Thoracic aorta (tissue), 2 donors: Measurements from ENCODE around the gene UGT8. TPM values are rescaled to one million over a fixed set of nuclear protein-coding genes. Genes with fewer than 3 reads are reported as not detected.
"Not testable (repeated sequence)": the region's sequence is repeated elsewhere in the genome, so short reads cannot be mapped to it uniquely, and the experiment has no call there.

Source experiments
- ATAC-seq: fragments of 150-250 bp; one replicate; pipeline ENCODE4 v1.8.0; 2017; ENCODE audit warnings: low read depth; ENCODE audit not compliant: insufficient number of reproducible peaks, low FRiP score
- DNase-seq: peaks from one replicate; pipeline ENCODE4 v3.0.0-alpha.2; 2020; ENCODE audit warnings: low spot score
- H3K27ac ChIP-seq, 2 donors: fragments of 200-600 bp; sonication (generic); 1 replicate in 1 of 2; 2 replicates in 1 of 2; pipeline ENCODE4 v1.5.1; 2016; ENCODE audit warnings: mild to moderate bottlenecking in 2 of 2, moderate library complexity in 2 of 2
- H3K27me3 ChIP-seq: fragments of 200-600 bp; sonication (generic); replicated peaks from 2 replicates; pipeline ENCODE4 v1.6.0; 2016; ENCODE audit warnings: mild to moderate bottlenecking; ENCODE audit not compliant: insufficient read depth
- H3K36me3 ChIP-seq: fragments of 200-600 bp; sonication (generic); one replicate; pipeline ENCODE4 v1.5.1; 2016
- H3K4me1 ChIP-seq, 2 donors: fragments of 200-600 bp; sonication (generic); 1 replicate in 1 of 2; 2 replicates in 1 of 2; pipeline versions ENCODE4 v1.5.1 to v1.6.0; 2016; ENCODE audit warnings: low read depth in 2 of 2, mild to moderate bottlenecking in 1 of 2; ENCODE audit not compliant: control insufficient read depth in 1 of 2
- H3K4me3 ChIP-seq: fragments of 200-600 bp; sonication (generic); 2 replicates; pipeline ENCODE4 v1.5.1; 2016; ENCODE audit warnings: mild to moderate bottlenecking
- H3K9me3 ChIP-seq: fragments of 200-600 bp; sonication (generic); 2 replicates; pipeline ENCODE4 v1.5.1; 2016
- total RNA-seq, 2 donors: library from RNA; depleted of rRNA; stranded (reverse); fragments of >200 nt; gene quantifications; one replicate each; pipeline versions ENCODE4 v1.1.0 to v1.2.3, GENCODE V29; 2016
- TF ChIP-seq, protein P1 (sequence below): fragments of 200-600 bp; sonication (generic); IDR thresholded peaks from one replicate; pipeline ENCODE4 v1.5.1; 2019; ENCODE audit warnings: antibody characterized with exemption

The UGT8 gene
- total RNA-seq, 2 donors from 2014 or later, result 0.14 to 2.3 TPM

DNA sequence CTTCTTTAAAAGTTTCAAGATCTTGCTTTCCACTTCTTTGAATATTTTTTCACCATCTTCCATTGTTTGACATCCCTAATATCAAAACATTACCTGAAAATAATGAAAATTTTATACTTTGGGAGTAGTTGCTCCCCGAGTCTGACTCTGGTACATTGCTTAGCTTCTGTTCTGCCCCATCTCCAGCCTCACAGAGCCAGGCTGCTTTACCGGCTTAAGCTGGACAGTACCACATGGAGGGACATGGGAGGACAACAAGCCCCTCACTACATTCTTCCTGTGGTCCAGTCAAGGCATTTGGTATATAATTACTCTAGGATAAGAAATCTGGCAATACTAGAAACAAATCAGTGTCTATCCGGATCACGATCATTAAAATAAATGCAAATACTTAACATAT lies 60.2 kb downstream of the UGT8 start:
- H3K9me3 ChIP-seq, result no peaks in the 10 kb centered on the region
- no peaks in the 10 kb centered on the region for H3K27me3 ChIP-seq
- no peaks in the 10 kb centered on the region for H3K4me1 ChIP-seq
- no peaks in the 10 kb centered on the region for H3K36me3 ChIP-seq
- DNase-seq (no peak), ATAC-seq (no peak)
- no peak overlapping the region for H3K4me3 ChIP-seq
- no peak overlapping the region for H3K27ac ChIP-seq
- TF ChIP-seq, protein P1, sequence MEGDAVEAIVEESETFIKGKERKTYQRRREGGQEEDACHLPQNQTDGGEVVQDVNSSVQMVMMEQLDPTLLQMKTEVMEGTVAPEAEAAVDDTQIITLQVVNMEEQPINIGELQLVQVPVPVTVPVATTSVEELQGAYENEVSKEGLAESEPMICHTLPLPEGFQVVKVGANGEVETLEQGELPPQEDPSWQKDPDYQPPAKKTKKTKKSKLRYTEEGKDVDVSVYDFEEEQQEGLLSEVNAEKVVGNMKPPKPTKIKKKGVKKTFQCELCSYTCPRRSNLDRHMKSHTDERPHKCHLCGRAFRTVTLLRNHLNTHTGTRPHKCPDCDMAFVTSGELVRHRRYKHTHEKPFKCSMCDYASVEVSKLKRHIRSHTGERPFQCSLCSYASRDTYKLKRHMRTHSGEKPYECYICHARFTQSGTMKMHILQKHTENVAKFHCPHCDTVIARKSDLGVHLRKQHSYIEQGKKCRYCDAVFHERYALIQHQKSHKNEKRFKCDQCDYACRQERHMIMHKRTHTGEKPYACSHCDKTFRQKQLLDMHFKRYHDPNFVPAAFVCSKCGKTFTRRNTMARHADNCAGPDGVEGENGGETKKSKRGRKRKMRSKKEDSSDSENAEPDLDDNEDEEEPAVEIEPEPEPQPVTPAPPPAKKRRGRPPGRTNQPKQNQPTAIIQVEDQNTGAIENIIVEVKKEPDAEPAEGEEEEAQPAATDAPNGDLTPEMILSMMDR, result no peak

DNA sequence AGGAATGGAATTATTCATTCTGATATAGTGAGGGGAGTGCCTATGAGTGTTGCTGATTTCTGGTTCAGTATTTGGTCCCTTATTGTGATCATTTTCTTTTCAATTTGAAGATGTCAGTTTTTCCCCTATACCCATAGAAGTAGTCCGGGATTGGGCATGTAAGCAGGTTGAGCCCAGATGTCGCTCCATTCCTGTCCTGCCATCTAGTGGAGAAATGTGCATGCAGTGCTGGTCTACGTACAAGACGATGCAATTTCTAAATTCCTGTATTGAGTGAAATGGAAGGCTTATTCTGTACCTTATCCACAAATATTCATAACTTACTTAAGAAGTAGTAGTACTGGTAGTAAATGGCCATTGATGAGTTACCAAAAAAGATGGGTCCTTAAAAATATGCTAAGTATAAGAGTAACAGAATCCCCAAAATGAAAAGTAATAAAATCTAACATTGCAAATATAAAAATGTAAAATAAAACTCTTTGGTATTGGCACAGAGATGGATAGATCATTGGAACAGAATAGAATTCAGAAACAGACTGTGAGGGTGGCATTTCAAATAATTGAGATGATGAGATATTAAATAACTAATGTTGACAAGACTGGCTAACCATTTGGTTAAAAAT lies 60.9 kb downstream of the UGT8 start:
- Histone ChIP-seq H3K36me3 (no peaks in the 10 kb centered on the region), H3K27me3 (no peaks in the 10 kb centered on the region), H3K27ac (no peak overlapping the region), H3K4me3 (no peak overlapping the region), H3K4me1 (no peaks in the 10 kb centered on the region), H3K9me3 (no peaks in the 10 kb centered on the region)
- DNase-seq, result no peak
- peak; percentile 50 for ATAC-seq
- TF ChIP-seq, protein P1, result peak; percentile 52

DNA sequence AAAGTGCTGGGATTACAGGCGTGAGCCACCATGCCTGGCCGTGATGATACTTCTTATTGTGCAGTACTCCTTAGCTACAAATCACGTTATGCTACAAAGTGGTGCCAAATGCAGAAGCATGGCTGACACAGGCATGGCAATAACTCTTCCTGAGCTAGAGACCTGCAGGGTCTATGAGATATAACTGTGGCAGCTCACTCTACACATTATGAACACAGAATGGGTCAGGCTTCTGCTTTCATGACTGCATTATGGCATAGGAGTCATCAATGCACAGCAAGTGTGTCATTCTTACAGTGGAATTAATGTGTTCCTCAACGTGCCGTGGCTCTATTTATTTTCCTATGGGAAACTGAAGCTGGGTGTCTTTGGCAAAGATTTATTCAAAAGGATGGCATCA lies 64.5 kb downstream of the UGT8 start:
- TF ChIP-seq, protein P1, result no peak
- no peaks in the 10 kb centered on the region for H3K4me1 ChIP-seq
- DNase-seq (no peak), ATAC-seq (no peak)
- H3K27me3 ChIP-seq, result no peaks in the 10 kb centered on the region
- H3K4me3 ChIP-seq, result no peak overlapping the region
- no peaks in the 10 kb centered on the region for H3K36me3 ChIP-seq
- H3K27ac ChIP-seq, result no peak overlapping the region
- no peaks in the 10 kb centered on the region for H3K9me3 ChIP-seq

DNA sequence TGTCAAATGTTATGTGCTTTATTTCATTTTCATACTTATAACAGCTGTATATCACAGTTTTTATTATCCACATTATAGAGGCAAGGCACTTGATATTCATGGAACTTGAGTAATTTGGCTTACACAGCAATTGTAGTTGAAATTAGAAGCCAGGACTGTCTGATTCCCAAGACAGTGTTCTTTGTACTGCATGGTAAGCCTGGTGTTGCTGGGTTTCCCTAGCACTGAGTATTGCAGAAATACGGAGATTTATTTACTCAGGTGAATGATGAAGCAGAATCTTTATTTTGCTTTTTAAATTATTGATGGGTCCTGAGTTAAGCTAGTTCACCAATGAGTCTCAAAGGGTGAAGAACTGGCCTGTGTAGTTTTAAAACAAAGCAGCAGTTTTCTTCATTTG lies 70.0 kb downstream of the UGT8 start:
- Histone ChIP-seq H3K36me3 (no peaks in the 10 kb centered on the region), H3K27ac (no peak overlapping the region), H3K4me1 (no peaks in the 10 kb centered on the region), H3K27me3 (no peaks in the 10 kb centered on the region), H3K9me3 (no peaks in the 10 kb centered on the region), H3K4me3 (no peak overlapping the region)
- TF ChIP-seq, protein P1, result no peak
- no peak for ATAC-seq
- DNase-seq, result no peak

DNA sequence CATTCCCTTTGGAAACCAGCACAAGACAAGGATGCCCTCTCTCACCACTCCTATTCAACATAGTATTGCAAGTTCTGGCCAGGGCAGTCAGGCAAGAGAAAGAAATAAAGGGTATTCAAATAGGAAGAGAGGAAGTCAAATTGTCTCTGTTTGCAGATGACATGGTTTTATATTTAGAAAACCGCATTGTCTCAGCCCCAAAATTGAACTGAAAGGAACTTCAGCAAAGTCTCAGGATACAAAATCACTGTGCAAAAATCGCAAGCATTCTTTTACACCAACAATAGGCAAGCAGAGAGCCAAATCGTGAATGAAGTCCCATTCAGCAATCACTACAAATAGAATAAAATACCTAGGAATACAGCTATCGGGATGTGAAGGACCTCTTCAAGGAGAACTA lies 72.1 kb downstream of the UGT8 start:
- ATAC-seq, DNase-seq, H3K4me3 ChIP-seq, H3K27me3 ChIP-seq, H3K4me1 ChIP-seq, H3K27ac ChIP-seq, H3K9me3 ChIP-seq, H3K36me3 ChIP-seq: not testable (repeated sequence)

DNA sequence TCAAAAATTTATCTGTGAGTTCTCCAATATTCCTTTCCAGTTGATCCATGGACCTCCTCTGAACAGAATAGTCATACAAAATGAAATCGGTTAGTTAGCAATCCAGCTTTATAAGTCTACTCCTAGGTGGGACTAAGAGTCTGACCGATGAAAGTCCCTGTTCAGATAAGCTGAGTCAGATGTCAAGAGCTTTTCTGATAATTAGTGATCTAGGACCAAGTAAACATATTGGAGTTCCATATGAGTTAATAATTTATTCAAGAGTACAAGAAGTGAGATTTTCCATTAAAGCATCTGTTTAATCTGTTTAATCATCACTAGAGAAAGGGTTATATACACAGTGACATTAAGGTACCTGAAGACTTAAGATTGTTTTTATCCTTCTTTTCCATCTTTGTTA lies 74.7 kb downstream of the UGT8 start:
- H3K9me3 ChIP-seq, result no peaks in the 10 kb centered on the region
- H3K4me3 ChIP-seq, result no peak overlapping the region
- DNase-seq (no peak), ATAC-seq (no peak)
- H3K27ac ChIP-seq, result no peak overlapping the region
- no peaks in the 10 kb centered on the region for H3K4me1 ChIP-seq
- TF ChIP-seq, protein P1, result no peak
- no peaks in the 10 kb centered on the region for H3K27me3 ChIP-seq
- no peaks in the 10 kb centered on the region for H3K36me3 ChIP-seq
